Stimulated activated CD4-positive, alpha-beta T cell treated with anti-CD3 and anti-CD28 coated beads, Interleukin-15, amount 100 ng/mL, for 24 hours (primary cell): ENCODE measurements around the gene HOGA1.
"Not testable (repeated sequence)": the region's sequence is repeated elsewhere in the genome, so short reads cannot be mapped to it uniquely, and the experiment has no call there.

ENCODE experiments used
- DNase-seq: peaks from one replicate; pipeline ENCODE4 v3.0.0-alpha.2; 2020

Gene HOGA1

DNA sequence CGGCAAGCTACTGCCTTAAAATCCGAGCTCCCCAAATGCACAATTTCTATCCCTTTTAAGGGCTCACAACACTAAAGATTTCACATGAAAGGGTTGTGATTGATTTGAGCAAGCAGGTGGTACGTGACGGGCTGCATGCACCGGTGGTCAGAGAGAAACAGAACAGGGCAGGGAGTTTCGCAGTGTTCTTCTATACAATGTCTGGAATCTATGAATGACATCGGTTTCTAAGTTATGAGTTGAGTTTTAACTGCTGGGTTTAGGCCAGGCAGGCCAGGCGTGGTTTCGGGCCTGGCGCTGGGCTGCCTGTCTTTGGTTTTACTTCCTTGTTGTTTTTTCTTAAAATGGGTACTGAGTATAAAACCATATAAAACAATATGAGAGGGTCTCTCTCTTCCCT, 28.6 kb upstream of the HOGA1 start:
- DNase-seq, result not testable (repeated sequence)

DNA sequence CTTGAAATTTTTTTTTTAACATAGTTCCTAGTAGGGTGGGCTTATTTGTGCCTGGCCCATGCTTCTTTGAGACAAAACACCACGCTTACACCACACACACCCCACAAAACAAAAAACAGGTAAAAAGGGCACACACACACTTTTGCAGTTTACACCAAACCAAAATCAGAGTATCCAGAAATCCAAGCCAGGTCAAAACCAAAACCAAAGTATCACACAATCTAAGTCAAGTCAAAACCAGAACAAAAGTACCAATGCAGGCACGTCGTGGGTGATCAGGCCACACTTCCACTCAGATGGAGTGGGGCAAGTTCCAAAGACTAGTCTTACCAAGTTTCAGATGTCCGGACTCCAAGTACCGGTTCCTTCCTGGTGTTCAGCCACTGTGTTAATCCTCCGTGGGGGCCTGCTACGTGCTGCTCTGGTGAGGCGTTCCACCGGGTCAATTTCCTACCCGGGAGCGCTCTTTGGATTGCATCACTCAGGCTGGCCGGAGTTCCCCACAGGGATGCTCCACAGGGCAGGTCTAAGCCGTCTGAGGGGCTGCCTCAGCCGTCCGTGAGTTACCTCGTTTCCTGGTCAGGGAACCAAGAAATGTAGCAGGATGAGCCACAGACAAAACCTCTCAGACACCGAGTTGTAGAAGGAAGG, 23.3 kb upstream of the HOGA1 start:
- not testable (repeated sequence) for DNase-seq

DNA sequence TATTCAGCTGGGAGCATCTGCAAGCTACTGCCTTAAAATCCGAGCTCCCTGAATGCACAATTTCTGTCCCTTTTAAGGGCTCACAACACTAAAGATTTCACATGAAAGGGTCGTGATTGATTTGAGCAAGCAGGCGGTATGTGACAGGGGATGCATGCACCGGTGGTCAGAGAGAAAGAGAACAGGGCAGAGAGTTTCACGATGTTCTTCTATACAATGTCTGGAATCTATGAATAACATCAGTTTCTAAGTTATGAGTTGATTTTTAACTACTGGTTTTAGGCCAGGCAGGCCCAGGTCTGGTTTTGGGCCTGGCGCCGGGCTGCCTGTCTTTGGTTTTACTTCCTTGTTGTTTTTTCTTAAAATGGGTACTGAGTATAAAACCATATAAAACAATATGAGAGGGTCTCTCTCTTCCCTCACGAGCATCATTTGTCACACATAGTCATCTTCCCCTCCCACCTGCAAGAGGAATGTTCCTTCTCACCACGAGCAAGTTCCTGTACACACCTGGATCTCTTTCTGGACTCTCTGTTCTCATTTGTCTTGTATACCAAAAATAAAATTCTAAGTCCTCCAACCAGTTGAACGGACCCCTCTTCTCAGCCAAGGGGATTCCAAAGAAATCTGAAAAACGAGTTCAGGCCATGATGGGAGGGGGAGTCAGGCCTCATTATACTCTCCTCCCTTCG, 22.7 kb upstream of the HOGA1 start:
- DNase-seq, result not testable (repeated sequence)

DNA sequence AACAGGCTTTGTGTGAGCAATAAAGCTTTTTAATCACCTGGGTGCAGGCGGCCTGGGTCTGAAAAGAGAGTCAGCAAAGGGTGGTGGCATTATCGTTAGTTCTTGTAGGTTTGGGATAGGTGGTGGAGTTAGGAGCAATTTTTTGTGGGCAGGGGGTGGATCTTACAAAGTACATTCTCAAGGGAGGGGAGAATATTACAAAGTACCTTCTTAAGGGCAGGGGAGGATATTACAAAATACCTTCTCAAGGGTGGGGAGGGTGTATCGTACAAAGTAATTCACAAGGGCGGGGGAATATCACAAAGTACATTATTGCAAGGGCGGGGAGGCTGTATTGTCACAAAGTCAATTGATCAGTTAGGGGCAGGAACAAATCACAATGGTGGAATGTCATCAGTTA, 21.9 kb upstream of the HOGA1 start:
- not testable (repeated sequence) for DNase-seq

GRCh38 chr10:97563337-97563736, 20.9 kb upstream of the HOGA1 start:
- DNase-seq, result no peak

- DNase-seq, result no peak
These were observed 19.4 kb upstream of the HOGA1 start for GRCh38 chr10:97564776-97565175.

DNA sequence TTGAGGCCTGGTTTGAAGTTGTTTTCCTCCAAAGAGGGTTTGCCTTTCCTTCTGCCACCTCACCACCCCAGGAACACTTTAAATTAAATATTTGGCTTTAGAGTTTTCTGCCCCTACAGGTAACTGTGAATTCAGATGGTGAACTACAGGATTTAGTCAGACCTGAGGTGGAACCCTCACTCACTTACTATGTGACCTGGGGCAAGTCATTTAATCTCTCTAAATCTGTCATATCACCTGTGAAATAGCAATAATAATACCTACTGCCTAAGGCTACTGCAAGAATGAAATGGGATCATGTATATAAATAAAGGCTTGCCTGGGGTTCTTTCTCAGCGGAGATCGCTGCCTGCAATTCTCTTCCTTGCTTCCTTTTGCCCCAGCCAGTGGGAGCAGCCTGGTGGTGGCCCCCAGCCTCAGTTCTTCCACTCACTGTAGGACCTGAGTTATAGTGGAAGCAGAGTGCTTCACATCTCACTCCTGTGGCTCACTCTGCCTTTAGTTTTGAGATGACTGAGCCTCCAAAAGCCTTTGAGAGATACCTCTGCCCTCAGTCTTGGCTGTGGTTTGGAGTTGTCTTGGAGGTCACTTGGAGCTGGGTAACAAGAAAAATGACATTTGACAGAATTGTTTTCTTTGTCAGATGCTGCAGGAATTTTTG, 17.7 kb upstream of the HOGA1 start:
- DNase-seq, result no peak

- no peak for DNase-seq
These were observed 16.3 kb upstream of the HOGA1 start for GRCh38 chr10:97567891-97568290.

DNA sequence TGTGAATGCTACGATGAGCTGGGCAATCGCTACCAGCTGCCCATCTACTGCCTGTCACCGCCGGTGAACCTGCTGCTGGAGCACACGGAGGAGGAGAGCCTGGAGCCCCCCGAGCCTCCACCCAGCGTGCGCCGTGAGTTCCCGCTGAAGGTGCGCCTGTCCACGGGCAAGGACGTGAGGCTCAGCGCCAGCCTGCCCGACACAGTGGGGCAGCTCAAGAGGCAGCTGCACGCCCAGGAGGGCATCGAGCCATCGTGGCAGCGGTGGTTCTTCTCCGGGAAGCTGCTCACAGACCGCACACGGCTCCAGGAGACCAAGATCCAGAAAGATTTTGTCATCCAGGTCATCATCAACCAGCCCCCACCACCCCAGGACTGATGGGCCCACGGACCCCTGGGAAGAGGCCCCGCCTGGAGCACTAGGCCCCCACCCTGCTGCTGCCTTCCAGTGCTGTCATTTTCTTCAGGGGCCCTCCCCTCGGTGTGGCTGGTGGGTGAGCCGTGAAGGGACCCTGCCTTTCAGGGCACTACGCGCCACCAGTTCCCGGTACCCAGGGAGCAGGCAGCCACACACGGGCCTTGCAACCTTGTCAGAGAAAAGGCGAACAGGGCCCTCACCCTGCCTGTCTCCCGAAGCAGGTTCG, 13.9 kb upstream of the HOGA1 start:
- DNase-seq, result no peak

DNA sequence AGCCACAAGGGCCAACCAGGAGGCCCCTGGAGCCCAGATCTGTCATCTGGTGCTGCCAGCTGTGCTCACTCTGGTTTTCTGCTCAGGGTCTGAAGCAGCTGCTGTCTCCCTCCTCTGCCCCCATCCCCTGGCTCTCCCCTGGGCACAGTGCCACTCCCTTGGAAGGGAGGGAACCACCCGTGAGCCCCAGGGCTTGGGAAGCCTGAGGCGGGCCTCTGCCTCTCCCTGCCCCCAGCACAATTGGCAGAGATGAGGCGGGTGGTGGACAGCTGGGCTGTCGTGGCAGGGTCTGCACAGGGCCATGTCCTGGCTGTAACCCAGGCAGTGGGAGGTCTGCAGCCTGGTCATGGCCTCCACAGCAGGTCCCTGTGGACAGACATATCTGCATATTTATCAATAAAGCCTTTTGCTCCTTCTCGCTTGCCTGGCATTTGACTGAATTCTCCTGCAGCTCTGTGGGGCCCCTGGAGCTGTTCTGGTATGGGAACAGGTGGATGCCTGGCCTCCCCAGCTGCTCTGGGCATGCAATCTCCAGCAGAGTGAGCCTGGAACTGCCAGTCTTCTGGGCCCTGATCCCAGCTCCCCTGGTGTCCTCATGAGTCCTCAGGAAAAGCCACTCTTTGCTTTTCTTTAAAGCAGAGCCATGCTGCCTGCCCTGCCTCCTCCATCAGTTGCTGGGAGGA, 13.3 kb upstream of the HOGA1 start:
- DNase-seq, result no peak

DNA sequence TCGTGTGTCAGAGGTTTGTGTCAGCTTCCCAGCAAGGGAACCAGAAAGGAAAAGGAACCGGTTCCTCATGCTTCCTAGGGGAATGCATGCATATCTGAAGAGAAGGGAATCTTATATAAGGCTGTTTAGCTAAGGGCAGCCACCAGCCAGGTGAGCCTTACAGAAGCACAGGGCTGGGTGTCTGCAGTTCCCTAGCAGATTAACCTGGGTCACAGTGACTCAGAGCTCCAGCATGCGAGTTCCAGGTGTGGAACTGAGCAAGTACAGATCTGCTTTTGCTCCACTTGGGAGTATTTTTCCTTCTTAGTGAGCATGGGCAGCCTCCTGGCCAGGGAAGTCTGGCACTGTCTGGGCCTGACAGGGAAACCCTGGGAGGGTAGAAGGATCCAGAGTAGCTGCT, 12.6 kb upstream of the HOGA1 start:
- no peak for DNase-seq

GRCh38 chr10:97572214-97572989, 11.8 kb upstream of the HOGA1 start, which contains the start of gene ANKRD2:
Gene ANKRD2, plus strand, starts transcription at chr10:97572779. Its CDS starts 10 bp downstream, at chr10:97572789.
- peak; percentile 74 for DNase-seq

DNA sequence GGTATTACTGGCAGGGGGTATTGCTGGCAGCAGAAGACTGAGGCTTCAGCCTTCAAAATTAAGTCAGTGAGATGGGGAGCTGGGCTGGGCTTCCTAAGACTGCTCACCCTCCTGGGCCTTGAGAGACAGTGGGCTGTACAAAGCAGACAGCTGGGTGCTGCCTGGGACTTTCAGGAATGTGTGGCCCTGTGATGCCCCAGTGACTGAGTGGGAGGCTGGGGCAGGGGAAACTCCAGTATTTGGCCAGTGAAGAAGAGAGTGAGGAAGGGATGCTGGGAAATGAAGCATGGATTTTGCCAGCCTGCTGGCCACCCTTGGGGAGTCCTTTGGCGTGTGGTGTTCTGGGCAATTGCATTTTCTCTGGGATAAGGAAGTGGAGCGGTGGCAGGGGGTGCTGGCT, 11.2 kb upstream of the HOGA1 start:
- no peak for DNase-seq

- no peak for DNase-seq
These were observed 10.5 kb upstream of the HOGA1 start for GRCh38 chr10:97573672-97574071.

DNA sequence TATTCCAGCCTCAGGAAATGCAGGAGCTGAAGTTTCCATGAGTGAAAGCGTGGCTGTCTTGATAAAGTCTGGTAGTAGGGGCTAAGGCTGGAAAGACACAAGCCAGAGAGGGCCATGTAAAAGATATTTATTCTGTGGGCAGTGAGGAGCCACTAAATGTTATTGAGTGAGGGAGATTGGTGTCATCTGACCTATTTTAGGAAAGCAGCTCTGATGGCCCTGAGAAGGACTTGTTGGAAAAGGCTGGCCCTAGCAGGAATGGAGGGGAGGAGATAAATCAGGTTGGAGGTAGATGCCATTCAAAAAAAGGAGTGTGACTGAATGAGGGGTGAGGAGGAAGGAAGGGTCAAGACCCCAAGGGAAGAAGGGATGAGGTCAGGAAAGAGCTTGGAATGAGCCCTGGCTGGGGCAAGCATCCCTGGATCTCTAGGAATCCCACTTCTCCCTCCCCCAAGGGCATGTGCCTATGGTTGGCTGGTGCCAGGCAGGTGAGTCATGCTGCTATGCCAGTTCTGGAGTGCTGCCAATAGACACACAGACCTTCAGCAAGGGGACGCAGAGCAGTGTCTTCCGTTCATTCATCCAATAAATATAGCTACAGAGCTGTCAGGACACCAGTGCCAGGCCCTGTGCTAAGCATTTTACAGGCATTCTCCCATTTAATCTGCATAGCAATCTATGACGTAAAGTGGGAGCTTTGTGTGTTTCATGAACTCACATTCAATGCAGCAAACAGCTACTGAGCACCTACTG, 9.6 kb upstream of the HOGA1 start:
- no peak for DNase-seq

- no peak for DNase-seq
These were observed 9.0 kb upstream of the HOGA1 start for GRCh38 chr10:97575127-97575668.

DNA sequence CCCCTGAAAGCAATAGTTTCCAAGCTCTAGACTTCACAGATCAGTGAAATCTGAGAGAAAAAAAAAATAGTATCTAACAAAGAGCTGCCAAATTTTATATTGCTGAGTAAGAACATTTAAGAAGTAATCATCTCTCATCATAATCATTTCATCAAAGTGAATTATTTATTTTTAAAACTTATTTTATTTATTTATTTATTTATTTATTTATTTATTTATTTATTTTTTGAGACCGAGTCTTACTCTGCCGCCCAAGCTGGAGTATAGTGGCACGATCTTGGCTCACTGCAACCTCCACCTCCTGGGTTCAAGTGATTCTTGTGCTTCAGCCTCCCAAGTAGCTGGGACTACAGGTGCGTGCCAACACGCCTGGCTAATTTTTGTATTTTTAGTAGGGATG, 7.7 kb upstream of the HOGA1 start:
- DNase-seq, result not testable (repeated sequence)

DNA sequence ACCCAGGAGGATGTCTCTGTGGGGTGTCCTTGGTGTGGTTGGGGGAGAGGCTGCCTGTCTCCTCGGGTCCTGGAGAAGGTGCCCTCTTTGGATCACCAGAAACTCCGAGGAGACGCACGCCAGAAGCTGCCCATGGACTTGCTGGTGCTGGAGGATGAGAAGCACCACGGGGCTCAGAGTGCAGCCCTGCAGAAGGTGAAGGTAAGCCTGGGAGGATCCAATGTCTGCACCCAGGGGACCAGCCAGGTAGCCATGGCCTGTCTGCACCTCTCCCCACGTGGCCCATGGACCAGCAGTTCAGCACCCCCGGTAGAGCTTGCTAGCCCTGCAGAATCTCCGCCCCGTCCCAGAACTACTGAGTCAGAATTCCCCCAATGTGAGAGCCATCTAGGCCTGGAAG, 6.5 kb upstream of the HOGA1 start:
- no peak for DNase-seq

- no peak for DNase-seq
These were observed 5.9 kb upstream of the HOGA1 start for GRCh38 chr10:97578171-97578844.
